Measurements from ENCODE around the gene NDFIP2. TPM values are rescaled to one million over a fixed set of nuclear protein-coding genes. Genes with fewer than 3 reads are reported as not detected.

Gene NDFIP2
- total and polyA plus RNA-seq, 2 donors (not counting 1 experiment from before 2014, with no cell fraction given): 0.12 to 1.0 TPM

DNA sequence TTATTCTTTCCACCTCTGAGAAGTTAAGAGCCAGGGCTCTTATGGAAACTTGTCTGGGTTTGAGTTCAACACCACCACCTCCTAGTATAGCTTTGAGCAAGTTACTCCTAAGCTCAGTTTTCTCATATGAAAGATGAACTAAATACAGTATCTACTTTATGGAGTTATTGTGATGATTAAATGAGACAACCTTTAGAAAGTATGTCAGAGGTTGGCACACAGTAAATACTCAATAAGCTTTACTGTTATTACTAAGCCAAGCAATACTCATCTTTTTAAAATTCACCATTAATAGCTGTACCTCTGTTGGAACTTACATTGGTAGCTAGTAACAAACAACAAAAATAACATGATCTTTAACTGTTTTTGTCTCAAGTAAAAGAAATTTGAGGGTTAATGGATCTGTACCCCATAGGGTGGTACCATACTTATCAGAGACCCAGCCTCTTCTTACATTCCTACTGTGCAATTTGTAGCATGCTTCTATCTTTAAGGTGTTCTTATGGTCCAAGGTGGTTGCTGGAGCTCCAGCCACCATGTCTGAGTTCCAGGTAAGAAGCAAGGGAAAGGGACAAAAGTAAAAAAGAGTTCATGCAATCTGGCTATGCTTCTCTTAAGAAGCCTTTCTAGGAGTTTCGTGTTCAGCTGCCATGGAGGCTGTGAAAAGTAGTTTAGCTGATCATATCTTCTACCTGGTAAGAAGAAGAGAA lies 24.1 kb upstream of the NDFIP2 start:
- no peak overlapping the region for H3K27ac Mint-ChIP-seq
- ChIA-PET POLR2A (no interaction called here), CTCF (interaction anchor here (1.8 kb wide), 1 partner anchor 33 kb away, joined by 10 read pairs; no protein-coding TSS in a partner anchor)
- no peak overlapping the region for H3K4me2 ChIP-seq (replicated peaks; ENCODE audit: low read depth, low read length, poor library complexity, severe bottlenecking)
- intact Hi-C loops (cut with micrococcal nuclease): no loop called here
- H3K27me3 Mint-ChIP-seq: peaks cover 27% of the 10 kb centered on the region
- peaks cover under 1% of the 10 kb centered on the region for H3K4me1 Mint-ChIP-seq
- no peak for DNase-seq
- peaks cover 0 to 4% (median 2%) of the 10 kb centered on the region in 4 experiments for H3K27me3 ChIP-seq (replicated peaks in 1 of 4; ENCODE audit: control extremely low read depth in 1 of 4, control insufficient read depth in 3 of 4, insufficient read depth in 4 of 4, low read length in 3 of 4)
- no peak overlapping the region for H3K4me3 ChIP-seq (ENCODE audit: control extremely low read depth in 1 of 5, extremely low read depth in 1 of 5, insufficient read depth in 1 of 5, low read depth in 2 of 5, low read length in 4 of 5)
- no peak for ATAC-seq (ENCODE audit: low read depth)
- H3K9ac ChIP-seq (ENCODE audit: low read length): no peak overlapping the region
- H3K4me1 ChIP-seq (ENCODE audit: control insufficient read depth in 2 of 2, insufficient read depth in 2 of 2, low read length in 2 of 2): no peaks in the 10 kb centered on the region
- H3K9me3 Mint-ChIP-seq (ENCODE audit: insufficient read depth): no peaks in the 10 kb centered on the region
- no peaks in the 10 kb centered on the region for H4K20me1 ChIP-seq (ENCODE audit: control insufficient read depth, insufficient read depth, low read length, poor library complexity, severe bottlenecking)
- WGBS (ENCODE audit: insufficient coverage): no CpG with 5 or more reads among the region's 1 CpG
- H3K9me3 ChIP-seq (ENCODE audit: control extremely low read depth in 1 of 3, control insufficient read depth in 2 of 3, insufficient read depth in 1 of 3, low read length in 2 of 3): no peaks in the 10 kb centered on the region
- no peaks in the 10 kb centered on the region for H3K79me2 ChIP-seq (ENCODE audit: control insufficient read depth, insufficient read depth, low read length)
- no peaks in the 10 kb centered on the region for H3K36me3 ChIP-seq (replicated peaks in 1 of 2; ENCODE audit: control extremely low read depth in 1 of 2, control insufficient read depth in 1 of 2, extremely low read depth in 1 of 2, insufficient read depth in 2 of 2, low read length in 1 of 2)
- no peak overlapping the region for H2AFZ ChIP-seq (ENCODE audit: insufficient read depth, low read depth, low read length, poor library complexity, severe bottlenecking)
- TF ChIP-seq, protein P1, sequence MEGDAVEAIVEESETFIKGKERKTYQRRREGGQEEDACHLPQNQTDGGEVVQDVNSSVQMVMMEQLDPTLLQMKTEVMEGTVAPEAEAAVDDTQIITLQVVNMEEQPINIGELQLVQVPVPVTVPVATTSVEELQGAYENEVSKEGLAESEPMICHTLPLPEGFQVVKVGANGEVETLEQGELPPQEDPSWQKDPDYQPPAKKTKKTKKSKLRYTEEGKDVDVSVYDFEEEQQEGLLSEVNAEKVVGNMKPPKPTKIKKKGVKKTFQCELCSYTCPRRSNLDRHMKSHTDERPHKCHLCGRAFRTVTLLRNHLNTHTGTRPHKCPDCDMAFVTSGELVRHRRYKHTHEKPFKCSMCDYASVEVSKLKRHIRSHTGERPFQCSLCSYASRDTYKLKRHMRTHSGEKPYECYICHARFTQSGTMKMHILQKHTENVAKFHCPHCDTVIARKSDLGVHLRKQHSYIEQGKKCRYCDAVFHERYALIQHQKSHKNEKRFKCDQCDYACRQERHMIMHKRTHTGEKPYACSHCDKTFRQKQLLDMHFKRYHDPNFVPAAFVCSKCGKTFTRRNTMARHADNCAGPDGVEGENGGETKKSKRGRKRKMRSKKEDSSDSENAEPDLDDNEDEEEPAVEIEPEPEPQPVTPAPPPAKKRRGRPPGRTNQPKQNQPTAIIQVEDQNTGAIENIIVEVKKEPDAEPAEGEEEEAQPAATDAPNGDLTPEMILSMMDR (IDR thresholded peaks at IDR 0.05): no peak
- no peak for TF ChIP-seq EZH2 (IDR thresholded peaks at IDR 0.05; ENCODE audit: borderline replicate concordance, insufficient read depth, low read depth, low read length, poor library complexity, severe bottlenecking)
- no peak overlapping the region for H3K27ac ChIP-seq (ENCODE audit: low read length in 2 of 2)
- H3K4me3 Mint-ChIP-seq: no peak overlapping the region

DNA sequence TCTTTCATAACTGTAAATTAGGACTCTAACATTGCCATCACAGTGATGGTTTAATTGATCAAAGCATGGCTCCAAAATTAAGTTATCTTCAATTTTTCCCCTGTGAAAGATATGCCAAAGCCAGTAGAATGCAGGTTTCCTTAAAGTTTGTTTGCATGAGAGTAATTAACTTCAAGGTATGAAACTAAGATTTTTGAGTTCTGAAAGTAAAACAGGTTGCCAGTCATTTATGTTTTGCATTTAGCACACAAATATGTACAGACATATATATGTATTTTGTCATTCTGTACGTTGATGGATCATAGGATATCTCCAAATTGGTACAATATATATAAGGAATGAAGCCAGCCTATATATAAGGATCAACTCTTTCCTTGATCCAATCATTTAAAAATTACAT lies 23.6 kb upstream of the NDFIP2 start:
- no peak overlapping the region for H2AFZ ChIP-seq (ENCODE audit: insufficient read depth, low read depth, low read length, poor library complexity, severe bottlenecking)
- CTCF ChIA-PET: interaction anchor here (1.8 kb wide), 1 partner anchor 33 kb away, joined by 10 read pairs; no protein-coding TSS in a partner anchor

More for the DNA sequence above, 23.6 kb upstream of the NDFIP2 start:
- Histone ChIP-seq H3K4me2 (replicated peaks; ENCODE audit: low read depth, low read length, poor library complexity, severe bottlenecking) (no peak overlapping the region), H3K36me3 (replicated peaks in 1 of 2; ENCODE audit: control extremely low read depth in 1 of 2, control insufficient read depth in 1 of 2, extremely low read depth in 1 of 2, insufficient read depth in 2 of 2, low read length in 1 of 2) (no peaks in the 10 kb centered on the region), H3K9ac (ENCODE audit: low read length) (no peak overlapping the region), H3K9me3 (ENCODE audit: control extremely low read depth in 1 of 3, control insufficient read depth in 2 of 3, insufficient read depth in 1 of 3, low read length in 2 of 3) (no peaks in the 10 kb centered on the region), H3K27me3 (replicated peaks in 1 of 4; ENCODE audit: control extremely low read depth in 1 of 4, control insufficient read depth in 3 of 4, insufficient read depth in 4 of 4, low read length in 3 of 4) (peaks cover 0 to 4% (median 2%) of the 10 kb centered on the region in 4 experiments), H3K4me1 (ENCODE audit: control insufficient read depth in 2 of 2, insufficient read depth in 2 of 2, low read length in 2 of 2) (no peaks in the 10 kb centered on the region), H4K20me1 (ENCODE audit: control insufficient read depth, insufficient read depth, low read length, poor library complexity, severe bottlenecking) (no peaks in the 10 kb centered on the region), H3K79me2 (ENCODE audit: control insufficient read depth, insufficient read depth, low read length) (no peaks in the 10 kb centered on the region), H3K27ac (ENCODE audit: low read length in 2 of 2) (no peak overlapping the region), H3K4me3 (ENCODE audit: control extremely low read depth in 1 of 5, extremely low read depth in 1 of 5, insufficient read depth in 1 of 5, low read depth in 2 of 5, low read length in 4 of 5) (no peak overlapping the region)
- DNase-seq (no peak), ATAC-seq (ENCODE audit: low read depth) (no peak)
- Mint-ChIP-seq H3K9me3 (ENCODE audit: insufficient read depth) (no peaks in the 10 kb centered on the region), H3K27me3 (peaks cover 30% of the 10 kb centered on the region), H3K4me3 (no peak overlapping the region), H3K4me1 (no peaks in the 10 kb centered on the region), H3K27ac (no peak overlapping the region)
- WGBS (ENCODE audit: insufficient coverage): no CpG with 5 or more reads among the region's 1 CpG
- POLR2A ChIA-PET: no interaction called here
- intact Hi-C loops (cut with micrococcal nuclease): no loop called here
- no peak for TF ChIP-seq EZH2 (IDR thresholded peaks at IDR 0.05; ENCODE audit: borderline replicate concordance, insufficient read depth, low read depth, low read length, poor library complexity, severe bottlenecking)
